DOHH2 (cell line): ENCODE measurements around the gene APBB1.

Experiments used
- CTCF ChIP-seq: fragments of 200-600 bp; sonication (generic); IDR thresholded peaks from one replicate; pipeline ENCODE4 v1.5.1; 2014; ENCODE audit warnings: antibody characterized with exemption, mild to moderate bottlenecking, low read depth, low read length; ENCODE audit not compliant: poor library complexity, severe bottlenecking
- EZH2phosphoT487 ChIP-seq: fragments of 200-600 bp; sonication (generic); IDR thresholded peaks from 2 replicates; pipeline ENCODE4 v1.6.1; 2017; ENCODE audit warnings: borderline replicate concordance, mild to moderate bottlenecking, antibody characterized with exemption, low read length, moderate library complexity, mixed read lengths

GRCh38 chr11:6427516-6427915 is 8.6 kb upstream of the APBB1 start:
- TF ChIP-seq CTCF = no peak
- TF ChIP-seq EZH2phosphoT487 = no peak
